K562 (cell line): Measurements from ENCODE around the gene PACSIN2. TPM values are rescaled to one million over a fixed set of nuclear protein-coding genes. Genes with fewer than 3 reads are reported as not detected.

ENCODE experiments used
- CBX3 ChIP-seq, 2 experiments: IDR thresholded peaks; 1 replicate in 1 of 2; 2 replicates in 1 of 2; pipeline ENCODE4 v1.6.1; 2012; ENCODE audit warnings: inconsistent platforms in 2 of 2, low read length in 2 of 2, borderline replicate concordance in 1 of 2, control low read depth in 1 of 2
- CXXC5 ChIP-seq: fragments of 250-450 bp; sonication (Bioruptor Pico); IDR thresholded peaks from 2 replicates; pipeline ENCODE4 v1.8.0; 2022; ENCODE audit warnings: inconsistent platforms, mild to moderate bottlenecking, moderate library complexity
- EP400 ChIP-seq: fragments of 450-650 bp; IDR thresholded peaks from 2 replicates; pipeline ENCODE4 v1.6.1; 2017; ENCODE audit warnings: antibody characterized with exemption, mild to moderate bottlenecking, moderate library complexity
- GABPB2 ChIP-seq: fragments of 250-450 bp; sonication (Bioruptor Pico); conservative IDR thresholded peaks from 2 replicates; pipeline ENCODE4 v1.5.1; 2021; ENCODE audit warnings: mild to moderate bottlenecking
- RBM14 ChIP-seq: fragments of 200-400 bp; formaldehyde crosslinking; IDR thresholded peaks from 2 replicates; pipeline ENCODE4 v1.6.1; 2018; ENCODE audit warnings: low read depth, mild to moderate bottlenecking, low read length, moderate library complexity, borderline replicate concordance; ENCODE audit not compliant: insufficient read depth
- ZNF24 ChIP-seq: fragments of 450-650 bp; IDR thresholded peaks from 2 replicates; pipeline ENCODE4 v1.6.1; 2016
- ZNF583 ChIP-seq: fragments of 250-450 bp; sonication (Bioruptor Pico); IDR thresholded peaks from 2 replicates; pipeline ENCODE4 v1.4.0; 2020
- polyA plus RNA-seq, 8 experiments: library from polyadenylated mRNA; depleted of rRNA in 4 of 8; stranded (reverse) in 5 of 8; unstranded in 3 of 8; fragments of >200 nt; fragmentation: Nextera tagmentation in 2 of 8; fragmentation: Illumina TruSeq in 1 of 8; extraction: Ambion mirVana in 2 of 8; extraction: Trizol in 1 of 8; gene quantifications; 2 replicates each; pipeline versions ENCODE4 v1.2.1 to v1.2.3, GENCODE V29; 2011 to 2014; ENCODE audit warnings: inconsistent platforms in 1 of 8, missing spikeins in 1 of 8
- total RNA-seq, 7 experiments: library from RNA; depleted of rRNA in 6 of 7; stranded (reverse); fragments of >200 nt in 6 of 7; fragmentation: Illumina TruSeq in 2 of 7; extraction: Trizol in 2 of 7; gene quantifications; 2 replicates each; pipeline versions ENCODE4 v1.2.1 to v1.2.3, GENCODE V29; 2011 to 2021; ENCODE audit warnings: low replicate concordance in 1 of 7
- TF ChIP-seq, protein P1 (sequence below), 2 experiments: fragments of 450-650 bp; formaldehyde crosslinking in 1 of 2; IDR thresholded peaks; 2 replicates each; pipeline versions ENCODE4 v1.4.0 to v1.6.1; 2014 to 2020; ENCODE audit warnings: mild to moderate bottlenecking in 2 of 2, borderline replicate concordance in 1 of 2, low read depth in 1 of 2
- TF ChIP-seq, protein P2 (sequence below): fragments of 450-650 bp; formaldehyde crosslinking; conservative IDR thresholded peaks from 2 replicates; pipeline ENCODE4 v1.4.0; 2022; ENCODE audit warnings: mild to moderate bottlenecking, missing genetic modification characterization
- TF ChIP-seq, protein P3 (sequence below): fragments of 450-650 bp; formaldehyde crosslinking; IDR thresholded peaks from 2 replicates; pipeline ENCODE4 v1.4.0; 2022; ENCODE audit warnings: missing genetic modification characterization
- TF ChIP-seq, protein P4 (sequence below): fragments of 250-450 bp; sonication (Bioruptor Pico); IDR thresholded peaks from 2 replicates; pipeline ENCODE4 v1.5.0; 2021
- TF ChIP-seq, protein P5 (sequence below): fragments of 450-650 bp; IDR thresholded peaks from 2 replicates; pipeline ENCODE4 v1.6.1; 2016; ENCODE audit warnings: borderline replicate concordance

Gene PACSIN2
- total and polyA plus RNA-seq, 9 of the 15 experiments (the other 6 are each of a cell fraction or from before 2014, with no cell fraction given), result 0.45 to 45.1 (median 23.9) TPM

DNA sequence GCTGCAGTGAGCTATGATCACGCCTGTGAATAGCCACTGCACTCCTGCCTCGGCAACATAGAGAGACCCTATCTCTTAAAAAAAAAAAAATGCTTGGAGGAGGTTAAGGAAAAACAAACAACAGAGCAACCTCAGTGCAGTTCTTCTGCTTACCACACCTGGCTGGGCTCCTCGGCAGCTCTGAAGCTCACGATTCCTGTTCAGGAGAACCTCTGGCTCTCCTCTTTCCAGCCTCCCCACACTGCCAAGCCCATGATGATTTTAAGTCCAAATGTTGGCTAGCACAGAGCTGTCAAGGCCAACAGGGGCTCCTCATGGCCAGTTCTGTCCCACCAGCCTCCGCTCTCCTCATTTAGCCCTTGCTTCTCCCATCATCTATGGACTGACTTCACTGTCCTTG is 88.2 kb downstream of the PACSIN2 start (continued):
- TF ChIP-seq, protein P1, sequence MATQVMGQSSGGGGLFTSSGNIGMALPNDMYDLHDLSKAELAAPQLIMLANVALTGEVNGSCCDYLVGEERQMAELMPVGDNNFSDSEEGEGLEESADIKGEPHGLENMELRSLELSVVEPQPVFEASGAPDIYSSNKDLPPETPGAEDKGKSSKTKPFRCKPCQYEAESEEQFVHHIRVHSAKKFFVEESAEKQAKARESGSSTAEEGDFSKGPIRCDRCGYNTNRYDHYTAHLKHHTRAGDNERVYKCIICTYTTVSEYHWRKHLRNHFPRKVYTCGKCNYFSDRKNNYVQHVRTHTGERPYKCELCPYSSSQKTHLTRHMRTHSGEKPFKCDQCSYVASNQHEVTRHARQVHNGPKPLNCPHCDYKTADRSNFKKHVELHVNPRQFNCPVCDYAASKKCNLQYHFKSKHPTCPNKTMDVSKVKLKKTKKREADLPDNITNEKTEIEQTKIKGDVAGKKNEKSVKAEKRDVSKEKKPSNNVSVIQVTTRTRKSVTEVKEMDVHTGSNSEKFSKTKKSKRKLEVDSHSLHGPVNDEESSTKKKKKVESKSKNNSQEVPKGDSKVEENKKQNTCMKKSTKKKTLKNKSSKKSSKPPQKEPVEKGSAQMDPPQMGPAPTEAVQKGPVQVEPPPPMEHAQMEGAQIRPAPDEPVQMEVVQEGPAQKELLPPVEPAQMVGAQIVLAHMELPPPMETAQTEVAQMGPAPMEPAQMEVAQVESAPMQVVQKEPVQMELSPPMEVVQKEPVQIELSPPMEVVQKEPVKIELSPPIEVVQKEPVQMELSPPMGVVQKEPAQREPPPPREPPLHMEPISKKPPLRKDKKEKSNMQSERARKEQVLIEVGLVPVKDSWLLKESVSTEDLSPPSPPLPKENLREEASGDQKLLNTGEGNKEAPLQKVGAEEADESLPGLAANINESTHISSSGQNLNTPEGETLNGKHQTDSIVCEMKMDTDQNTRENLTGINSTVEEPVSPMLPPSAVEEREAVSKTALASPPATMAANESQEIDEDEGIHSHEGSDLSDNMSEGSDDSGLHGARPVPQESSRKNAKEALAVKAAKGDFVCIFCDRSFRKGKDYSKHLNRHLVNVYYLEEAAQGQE (IDR thresholded peaks at IDR 0.05; ENCODE audit: borderline replicate concordance), result no peak
- TF ChIP-seq, protein P1 (CRISPR knock-in tag; IDR thresholded peaks at IDR 0.05; ENCODE audit: low read depth), result no peak
- no peak for TF ChIP-seq CBX3 (IDR thresholded peaks at IDR 0.05; ENCODE audit: borderline replicate concordance in 1 of 2, low read length in 2 of 2)
- TF ChIP-seq, protein P2, sequence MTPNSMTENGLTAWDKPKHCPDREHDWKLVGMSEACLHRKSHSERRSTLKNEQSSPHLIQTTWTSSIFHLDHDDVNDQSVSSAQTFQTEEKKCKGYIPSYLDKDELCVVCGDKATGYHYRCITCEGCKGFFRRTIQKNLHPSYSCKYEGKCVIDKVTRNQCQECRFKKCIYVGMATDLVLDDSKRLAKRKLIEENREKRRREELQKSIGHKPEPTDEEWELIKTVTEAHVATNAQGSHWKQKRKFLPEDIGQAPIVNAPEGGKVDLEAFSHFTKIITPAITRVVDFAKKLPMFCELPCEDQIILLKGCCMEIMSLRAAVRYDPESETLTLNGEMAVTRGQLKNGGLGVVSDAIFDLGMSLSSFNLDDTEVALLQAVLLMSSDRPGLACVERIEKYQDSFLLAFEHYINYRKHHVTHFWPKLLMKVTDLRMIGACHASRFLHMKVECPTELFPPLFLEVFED (CRISPR knock-in tag), result no peak
- TF ChIP-seq CXXC5 (CRISPR knock-in tag), result no peak
- TF ChIP-seq ZNF583 (CRISPR knock-in tag), result no peak
- TF ChIP-seq GABPB2 (CRISPR knock-in tag), result no peak
- TF ChIP-seq, protein P3, sequence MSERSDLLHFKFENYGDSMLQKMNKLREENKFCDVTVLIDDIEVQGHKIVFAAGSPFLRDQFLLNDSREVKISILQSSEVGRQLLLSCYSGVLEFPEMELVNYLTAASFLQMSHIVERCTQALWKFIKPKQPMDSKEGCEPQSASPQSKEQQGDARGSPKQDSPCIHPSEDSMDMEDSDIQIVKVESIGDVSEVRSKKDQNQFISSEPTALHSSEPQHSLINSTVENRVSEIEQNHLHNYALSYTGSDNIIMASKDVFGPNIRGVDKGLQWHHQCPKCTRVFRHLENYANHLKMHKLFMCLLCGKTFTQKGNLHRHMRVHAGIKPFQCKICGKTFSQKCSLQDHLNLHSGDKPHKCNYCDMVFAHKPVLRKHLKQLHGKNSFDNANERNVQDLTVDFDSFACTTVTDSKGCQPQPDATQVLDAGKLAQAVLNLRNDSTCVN, result no peak
- TF ChIP-seq, protein P4, sequence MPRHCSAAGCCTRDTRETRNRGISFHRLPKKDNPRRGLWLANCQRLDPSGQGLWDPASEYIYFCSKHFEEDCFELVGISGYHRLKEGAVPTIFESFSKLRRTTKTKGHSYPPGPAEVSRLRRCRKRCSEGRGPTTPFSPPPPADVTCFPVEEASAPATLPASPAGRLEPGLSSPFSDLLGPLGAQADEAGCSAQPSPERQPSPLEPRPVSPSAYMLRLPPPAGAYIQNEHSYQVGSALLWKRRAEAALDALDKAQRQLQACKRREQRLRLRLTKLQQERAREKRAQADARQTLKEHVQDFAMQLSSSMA (CRISPR knock-in tag), result no peak
- TF ChIP-seq RBM14, result no peak
- TF ChIP-seq EP400, result no peak
- no peak for TF ChIP-seq ZNF24
- TF ChIP-seq, protein P5, sequence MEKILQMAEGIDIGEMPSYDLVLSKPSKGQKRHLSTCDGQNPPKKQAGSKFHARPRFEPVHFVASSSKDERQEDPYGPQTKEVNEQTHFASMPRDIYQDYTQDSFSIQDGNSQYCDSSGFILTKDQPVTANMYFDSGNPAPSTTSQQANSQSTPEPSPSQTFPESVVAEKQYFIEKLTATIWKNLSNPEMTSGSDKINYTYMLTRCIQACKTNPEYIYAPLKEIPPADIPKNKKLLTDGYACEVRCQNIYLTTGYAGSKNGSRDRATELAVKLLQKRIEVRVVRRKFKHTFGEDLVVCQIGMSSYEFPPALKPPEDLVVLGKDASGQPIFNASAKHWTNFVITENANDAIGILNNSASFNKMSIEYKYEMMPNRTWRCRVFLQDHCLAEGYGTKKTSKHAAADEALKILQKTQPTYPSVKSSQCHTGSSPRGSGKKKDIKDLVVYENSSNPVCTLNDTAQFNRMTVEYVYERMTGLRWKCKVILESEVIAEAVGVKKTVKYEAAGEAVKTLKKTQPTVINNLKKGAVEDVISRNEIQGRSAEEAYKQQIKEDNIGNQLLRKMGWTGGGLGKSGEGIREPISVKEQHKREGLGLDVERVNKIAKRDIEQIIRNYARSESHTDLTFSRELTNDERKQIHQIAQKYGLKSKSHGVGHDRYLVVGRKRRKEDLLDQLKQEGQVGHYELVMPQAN, result no peak
